BLaER1 (cell line): ENCODE measurements around the gene CARD9.
"Not testable (repeated sequence)": the region's sequence is repeated elsewhere in the genome, so short reads cannot be mapped to it uniquely, and the experiment has no call there.

ENCODE experiments used
- H3K27ac ChIP-seq: shearing (Covaris generic); formaldehyde crosslinking; 2 replicates; pipeline ENCODE4 v1.8.1; 2022
- H3K27me3 ChIP-seq: shearing (Covaris generic); formaldehyde crosslinking; 2 replicates; pipeline ENCODE4 v1.8.1; 2022
- H3K36me3 ChIP-seq: shearing (Covaris generic); formaldehyde crosslinking; 2 replicates; pipeline ENCODE4 v1.8.1; 2022
- H3K4me1 ChIP-seq: shearing (Covaris generic); formaldehyde crosslinking; 2 replicates; pipeline ENCODE4 v1.8.1; 2022
- H3K4me2 ChIP-seq: shearing (Covaris generic); formaldehyde crosslinking; 2 replicates; pipeline ENCODE4 v1.8.1; 2022
- H3K4me3 ChIP-seq: shearing (Covaris generic); formaldehyde crosslinking; 2 replicates; pipeline ENCODE4 v1.8.1; 2022
- H3K9ac ChIP-seq: shearing (Covaris generic); formaldehyde crosslinking; 2 replicates; pipeline ENCODE4 v1.8.1; 2022
- H3K9me3 ChIP-seq: shearing (Covaris generic); formaldehyde crosslinking; 2 replicates; pipeline ENCODE4 v1.8.1; 2022
- H4K20me1 ChIP-seq: shearing (Covaris generic); formaldehyde crosslinking; 2 replicates; pipeline ENCODE4 v1.8.1; 2022
- Cebpa-rat ChIP-seq: shearing (Covaris generic); IDR thresholded peaks from 2 replicates; pipeline ENCODE4 v1.8.1; 2022

The CARD9 gene

DNA sequence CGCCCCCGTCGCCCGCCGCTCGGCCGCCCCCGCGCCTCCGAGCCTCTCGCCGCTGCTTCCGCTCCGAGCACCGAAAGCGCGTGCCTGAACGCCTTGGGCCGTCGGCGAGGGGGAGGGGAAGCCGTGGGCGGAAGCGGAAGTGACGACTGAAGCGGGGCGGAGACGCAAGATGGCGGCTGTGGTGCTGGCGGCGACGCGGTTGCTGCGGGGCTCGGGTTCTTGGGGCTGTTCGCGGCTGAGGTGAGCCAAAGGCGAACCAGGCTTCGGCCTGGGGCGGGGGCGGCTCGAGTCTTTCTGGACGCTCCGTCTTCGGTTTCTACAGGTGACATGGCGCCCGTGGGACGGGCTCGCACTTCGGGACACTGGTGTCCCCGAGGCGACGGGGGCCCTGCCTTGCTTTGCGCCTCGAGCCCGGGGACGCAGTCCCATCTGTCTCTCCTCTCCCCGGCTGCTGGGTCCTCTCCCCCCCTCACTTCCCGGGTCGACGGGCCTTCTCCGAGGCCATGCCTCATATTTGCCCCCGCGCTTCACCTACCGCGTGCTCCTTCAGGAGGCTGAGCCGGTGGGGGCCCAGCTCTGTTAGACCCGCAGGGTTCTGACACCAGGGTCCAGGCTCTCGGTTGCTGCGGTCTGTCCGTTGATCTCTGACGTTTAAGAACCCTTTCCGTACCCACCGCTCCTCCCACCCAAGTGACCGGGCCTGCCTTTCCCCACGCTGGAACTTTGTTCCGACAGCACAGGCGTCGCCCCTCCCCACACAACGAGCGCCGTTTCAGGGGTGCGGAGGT is 37.2 kb upstream of the CARD9 start, which contains the start of the genes ENTR1 and PMPCA:
Gene ENTR1 (minus strand): TSS at position 115 of the 788 bp plus-strand sequence. CDS start 217 bp downstream, outside the sequence.
Gene PMPCA (plus strand): TSS at position 159 of the 788 bp plus-strand sequence. CDS start 11 bp downstream, at position 170.
- peak within 1 kb of the TSS; percentile 100 for H3K4me3 ChIP-seq
- TF ChIP-seq Cebpa-rat, result no peak
- H4K20me1 ChIP-seq, result peaks cover 51% of the 10 kb centered on the region
- no peaks in the 10 kb centered on the region for H3K27me3 ChIP-seq
- no peaks in the 10 kb centered on the region for H3K9me3 ChIP-seq
- peaks cover 46% of the 10 kb centered on the region for H3K4me1 ChIP-seq
- peak within 1 kb of the TSS; percentile 91 for H3K4me2 ChIP-seq
- H3K36me3 ChIP-seq, result peaks cover 63% of the 10 kb centered on the region
- H3K9ac ChIP-seq, result peak within 1 kb of the TSS; percentile 97
- peak within 1 kb of the TSS; percentile 96 for H3K27ac ChIP-seq

DNA sequence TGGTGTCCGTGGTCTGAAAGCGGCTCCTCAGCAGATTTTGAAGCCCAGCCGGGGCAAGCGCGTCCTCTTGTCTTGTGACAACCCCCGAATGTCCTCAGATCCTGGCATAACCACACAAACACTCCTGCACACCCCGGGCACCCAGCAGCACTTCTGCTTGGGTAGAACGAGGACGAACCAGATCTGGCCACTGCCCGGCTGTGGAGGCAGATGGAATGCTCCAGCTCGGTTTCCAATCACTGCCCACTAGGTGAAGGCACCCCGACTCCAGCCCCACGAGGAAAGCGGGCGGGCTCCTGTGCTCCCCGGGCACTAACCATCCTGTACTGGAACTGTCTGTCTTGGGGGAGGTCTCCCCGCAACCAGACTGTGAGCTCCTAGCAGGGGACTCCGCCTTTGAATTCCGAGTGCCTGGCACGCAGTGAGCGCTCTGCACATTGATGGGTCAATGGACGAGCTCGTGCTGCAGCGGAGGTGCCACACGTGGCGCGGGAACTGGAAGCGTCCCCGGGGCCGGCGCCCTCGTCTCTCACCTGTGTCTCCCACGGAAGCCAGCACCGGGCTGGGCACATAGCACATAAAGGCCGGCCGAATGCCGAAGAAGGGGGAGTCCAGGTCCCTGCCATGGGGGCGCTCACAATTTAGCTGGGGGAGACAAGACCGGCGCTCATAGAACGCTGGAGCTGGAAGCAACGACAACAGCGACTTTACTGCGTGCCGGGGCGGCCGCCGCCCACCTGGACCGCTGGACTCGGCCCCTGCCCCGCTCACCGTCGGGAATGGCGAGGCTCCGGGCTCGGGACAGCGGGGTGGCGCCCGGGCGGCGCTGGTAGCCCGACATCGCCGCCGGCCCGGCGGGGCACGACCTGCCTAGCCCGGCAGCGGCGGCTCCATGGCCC is 36.3 kb upstream of the CARD9 start:
- H4K20me1 ChIP-seq, result peaks cover 51% of the 10 kb centered on the region
- no peak for TF ChIP-seq Cebpa-rat
- peaks cover 63% of the 10 kb centered on the region for H3K36me3 ChIP-seq

DNA sequence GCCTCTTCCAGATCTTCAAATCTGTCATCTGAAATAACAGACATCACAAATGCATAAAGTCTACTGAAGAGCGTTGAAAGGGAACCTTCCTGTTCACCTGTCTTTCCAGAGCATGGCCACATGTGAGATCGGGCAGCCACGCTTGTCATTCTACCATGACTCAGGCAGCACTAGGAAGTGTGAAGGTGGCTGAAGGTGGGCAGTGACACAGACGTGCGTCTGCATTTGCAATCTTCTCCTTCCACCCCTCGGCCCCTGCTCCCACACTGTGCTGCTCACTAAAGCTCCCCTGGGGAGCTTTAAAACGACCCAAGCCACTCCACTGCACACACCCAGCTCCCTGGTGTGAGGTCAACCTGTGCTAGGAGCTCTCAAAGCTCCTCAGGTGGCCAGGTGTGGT is 34.4 kb upstream of the CARD9 start:
- no peak overlapping the region for H3K9ac ChIP-seq
- peak overlapping the region; percentile 17; the same call in 1 of the 2 replicates for H3K4me2 ChIP-seq
- H3K4me3 ChIP-seq, result no peak overlapping the region
- no peaks in the 10 kb centered on the region for H3K27me3 ChIP-seq
- peaks cover 58% of the 10 kb centered on the region for H3K36me3 ChIP-seq
- H3K4me1 ChIP-seq, result peaks cover 70% of the 10 kb centered on the region
- no peak for TF ChIP-seq Cebpa-rat
- H3K9me3 ChIP-seq, result no peaks in the 10 kb centered on the region
- no peak overlapping the region for H3K27ac ChIP-seq
- peaks cover 42% of the 10 kb centered on the region for H4K20me1 ChIP-seq

More for the DNA sequence above, 36.3 kb upstream of the CARD9 start:
- Histone ChIP-seq H3K27me3 (no peaks in the 10 kb centered on the region), H3K4me1 (peaks cover 55% of the 10 kb centered on the region), H3K4me2 (peak overlapping the region; percentile 91), H3K4me3 (peak overlapping the region; percentile 100), H3K27ac (peak overlapping the region; percentile 96), H3K9ac (peak overlapping the region; percentile 97), H3K9me3 (no peaks in the 10 kb centered on the region)

DNA sequence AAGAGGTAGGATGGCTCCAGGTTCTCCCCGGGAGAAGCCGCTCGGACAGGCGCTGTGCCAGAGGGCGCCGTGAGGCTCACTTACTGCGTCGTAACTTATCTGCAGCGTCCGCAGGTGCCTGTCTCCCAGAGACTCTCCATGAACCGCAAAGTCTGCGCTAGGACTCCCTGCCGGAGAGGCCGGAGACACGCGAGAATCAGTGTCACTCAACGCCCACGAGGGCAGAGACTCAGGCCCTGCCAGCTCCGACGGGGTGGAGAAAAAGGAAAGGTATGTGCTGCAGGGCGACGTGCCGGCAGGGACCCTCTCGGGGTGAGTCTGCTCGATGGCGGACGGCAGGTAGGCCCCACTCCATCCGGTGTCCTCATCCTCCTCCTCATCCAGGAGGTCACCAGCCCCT is 33.6 kb upstream of the CARD9 start:
- H3K4me3 ChIP-seq, H3K9me3 ChIP-seq, H3K9ac ChIP-seq, H3K4me2 ChIP-seq, H3K27ac ChIP-seq, H3K27me3 ChIP-seq: not testable (repeated sequence)
- H3K36me3 ChIP-seq, result peaks cover 58% of the 10 kb centered on the region
- peaks cover 33% of the 10 kb centered on the region for H4K20me1 ChIP-seq
- H3K4me1 ChIP-seq, result peaks cover 67% of the 10 kb centered on the region

DNA sequence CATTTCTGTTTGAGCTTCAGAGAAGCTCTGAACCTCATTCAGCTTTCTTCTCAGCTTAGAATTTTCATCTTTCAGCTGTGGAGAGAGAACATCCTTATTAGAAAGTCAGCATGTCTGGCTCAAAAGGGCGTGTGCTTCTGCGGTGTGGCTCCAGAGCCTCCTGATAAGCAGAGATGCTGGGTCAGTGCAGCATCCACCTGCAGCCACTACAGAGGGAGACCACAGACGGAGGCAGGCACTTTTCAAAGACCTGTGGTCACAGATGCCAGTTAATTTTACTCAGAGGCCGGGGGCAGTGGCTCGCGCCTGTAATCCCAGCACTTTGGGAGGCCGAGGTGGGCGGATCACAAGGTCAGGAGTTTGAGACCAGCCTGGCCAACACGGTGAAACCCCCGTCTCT is 32.4 kb upstream of the CARD9 start:
- peaks cover 22% of the 10 kb centered on the region for H4K20me1 ChIP-seq
- peaks cover 57% of the 10 kb centered on the region for H3K4me1 ChIP-seq
- H3K9ac ChIP-seq, result 0 out of 2 replicates have a peak overlapping the region, but pooled peaks have one; percentile 66
- not testable (repeated sequence) for H3K4me3 ChIP-seq, H3K27ac ChIP-seq, H3K27me3 ChIP-seq, H3K9me3 ChIP-seq
- peak overlapping the region; percentile 86 for H3K4me2 ChIP-seq
- H3K36me3 ChIP-seq, result peaks cover 64% of the 10 kb centered on the region

DNA sequence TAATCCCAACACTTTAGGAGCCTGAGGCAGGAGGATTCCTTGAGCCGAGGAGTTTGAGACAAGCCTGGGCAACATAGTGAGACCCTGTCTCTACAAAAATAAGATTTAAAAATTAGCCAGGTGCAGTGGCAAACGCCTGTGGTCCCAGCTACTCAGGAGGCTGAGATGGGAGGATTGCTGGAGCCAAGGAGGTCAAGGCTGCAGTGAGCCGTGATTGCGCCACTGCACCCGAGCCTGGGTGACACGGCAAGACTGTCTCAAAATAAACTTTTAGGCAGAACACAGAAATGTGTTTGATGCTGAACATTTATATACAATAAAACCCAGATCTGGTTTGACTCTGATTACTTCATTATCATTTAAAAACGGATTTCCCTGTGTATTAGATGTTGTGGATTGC is 32.0 kb upstream of the CARD9 start:
- Histone ChIP-seq H3K9ac (peak overlapping the region; percentile 66), H3K27ac (peak overlapping the region; percentile 74), H3K27me3 (no peaks in the 10 kb centered on the region), H3K9me3 (no peaks in the 10 kb centered on the region), H3K4me1 (peaks cover 60% of the 10 kb centered on the region), H3K4me2 (peak overlapping the region; percentile 86), H3K36me3 (peaks cover 67% of the 10 kb centered on the region), H4K20me1 (peaks cover 19% of the 10 kb centered on the region; the same call in 1 of the 2 replicates), H3K4me3 (no peak overlapping the region)
- no peak for TF ChIP-seq Cebpa-rat

DNA sequence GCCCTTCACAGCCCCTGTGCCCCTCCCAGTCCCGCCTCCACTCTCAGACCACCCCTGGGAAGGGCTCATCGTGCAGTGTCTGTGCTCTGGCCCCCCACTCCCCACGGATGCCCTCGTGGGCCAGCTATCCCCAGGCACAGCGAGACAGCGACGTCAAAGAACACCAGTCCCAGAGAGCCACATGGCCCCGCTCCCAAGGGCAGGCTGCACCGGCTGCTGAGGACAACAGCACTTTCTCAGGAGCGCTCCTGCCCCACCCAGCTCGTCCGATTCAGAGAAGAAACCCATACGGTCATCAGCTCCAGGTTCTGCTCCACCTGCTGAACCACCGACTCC is 31.3 kb upstream of the CARD9 start:
- peak overlapping the region; percentile 74 for H3K27ac ChIP-seq
- peak overlapping the region; percentile 86 for H3K4me2 ChIP-seq
- peaks cover 67% of the 10 kb centered on the region for H3K36me3 ChIP-seq
- peaks cover 21% of the 10 kb centered on the region for H4K20me1 ChIP-seq
- H3K4me3 ChIP-seq, result no peak overlapping the region; the same call in 1 of the 2 replicates
- no peaks in the 10 kb centered on the region for H3K9me3 ChIP-seq
- H3K9ac ChIP-seq, result peak overlapping the region; percentile 66
- H3K27me3 ChIP-seq, result no peaks in the 10 kb centered on the region
- TF ChIP-seq Cebpa-rat, result no peak
- peaks cover 62% of the 10 kb centered on the region for H3K4me1 ChIP-seq

DNA sequence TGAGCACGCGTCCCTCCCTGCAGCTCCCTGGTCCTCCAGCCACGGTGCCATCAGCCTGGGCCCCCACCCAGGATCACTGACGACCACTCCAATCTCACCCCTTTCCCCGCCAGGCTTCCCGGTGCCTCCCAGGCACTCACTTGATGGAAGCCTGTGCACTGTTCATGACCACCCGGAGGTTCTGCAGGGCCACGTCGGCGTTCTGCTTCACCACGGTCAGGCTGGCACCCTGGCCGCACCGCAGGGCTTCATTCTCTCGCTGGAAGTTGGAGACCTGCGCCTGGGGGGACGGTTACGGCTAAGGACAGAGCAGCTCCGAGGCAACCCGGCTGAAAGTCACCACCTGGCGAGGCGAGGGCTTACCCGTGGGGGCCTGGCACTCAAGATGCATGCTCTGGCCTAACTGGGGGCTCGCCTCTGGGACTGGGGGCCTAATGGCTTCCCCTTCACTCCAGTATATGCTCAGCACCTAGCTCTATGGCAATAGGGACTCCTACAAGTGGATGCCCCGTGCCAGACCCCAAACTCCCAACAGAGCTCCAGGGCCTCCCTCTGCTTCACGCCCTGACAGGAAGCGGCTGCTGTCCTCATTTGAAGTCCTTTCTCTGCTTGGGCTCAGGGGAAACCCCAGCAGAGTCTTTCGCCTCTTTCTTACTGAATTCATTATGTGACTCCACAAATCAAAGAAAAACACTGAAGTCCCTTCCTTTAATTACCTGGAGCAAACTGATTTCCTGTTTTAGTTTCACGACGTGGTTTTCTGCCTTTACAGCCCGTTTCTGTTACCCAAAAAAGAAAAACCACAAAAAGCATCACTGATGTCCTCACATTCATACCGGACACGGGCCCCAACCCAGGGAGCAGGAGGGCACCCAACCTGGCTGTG is 30.7 kb upstream of the CARD9 start:
- H4K20me1 ChIP-seq, result peaks cover 27% of the 10 kb centered on the region
- H3K36me3 ChIP-seq, result peaks cover 67% of the 10 kb centered on the region
- peaks cover 57% of the 10 kb centered on the region for H3K4me1 ChIP-seq
- H3K27me3 ChIP-seq, result no peaks in the 10 kb centered on the region
- peak overlapping the region; percentile 74 for H3K27ac ChIP-seq
- TF ChIP-seq Cebpa-rat, result no peak
- H3K4me2 ChIP-seq, result peak overlapping the region; percentile 86
- no peak overlapping the region; the same call in 1 of the 2 replicates for H3K4me3 ChIP-seq
- peak overlapping the region; percentile 66 for H3K9ac ChIP-seq
- H3K9me3 ChIP-seq, result no peaks in the 10 kb centered on the region

DNA sequence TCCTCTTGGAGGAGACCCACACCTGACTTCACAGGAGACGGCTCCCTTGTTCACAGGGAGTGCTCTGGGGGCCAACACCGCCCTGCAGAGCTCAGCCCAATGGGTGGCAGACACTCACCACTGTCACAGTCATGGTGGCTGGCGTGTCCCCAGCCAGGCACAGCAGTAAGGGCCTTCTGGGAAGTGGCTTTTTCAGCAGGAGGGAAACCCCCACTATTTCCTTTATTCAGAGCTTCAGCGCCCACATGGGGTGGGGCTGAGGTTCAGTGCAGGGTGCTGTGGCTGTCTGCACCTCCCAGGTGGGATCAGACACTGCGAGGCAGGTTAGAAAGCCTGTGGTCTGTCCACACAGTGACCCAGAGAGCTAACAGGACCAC is 30.1 kb upstream of the CARD9 start:
- Histone ChIP-seq H3K27me3 (no peaks in the 10 kb centered on the region), H4K20me1 (peaks cover 33% of the 10 kb centered on the region), H3K27ac (peak overlapping the region; percentile 74), H3K9me3 (no peaks in the 10 kb centered on the region), H3K36me3 (peaks cover 71% of the 10 kb centered on the region), H3K4me3 (no peak overlapping the region), H3K9ac (peak overlapping the region; percentile 66; the same call in 1 of the 2 replicates), H3K4me1 (peaks cover 57% of the 10 kb centered on the region), H3K4me2 (peak overlapping the region; percentile 86)
- no peak for TF ChIP-seq Cebpa-rat
